T-helper 1 cell treated with Interleukin-12 subunit alpha and Interleukin-12 subunit beta and Interleukin-4 antibody, amounts not matched to agents 30 ng/mL and 1 ng/mL, for 36 hours (primary cell): Measurements from ENCODE around the gene SLC5A10. TPM values are rescaled to one million over a fixed set of nuclear protein-coding genes. Genes with fewer than 3 reads are reported as not detected.

Source experiments
- intact Hi-C: fragments of 100-400 bp; cut with micrococcal nuclease; formaldehyde crosslinking; loops from one replicate; pipeline ENCODE4 v1.15.1; 2024
- total RNA-seq: library from RNA; stranded (reverse); gene quantifications from 2 replicates; pipeline ENCODE4 v1.2.3, GENCODE V29; 2022

SLC5A10 gene
- total RNA-seq, 1 donor from 2014 or later: not detected

- intact Hi-C loops: no loop called here
These were observed 11.4 kb downstream of the SLC5A10 start for GRCh38 chr17:18963126-18964017.

- intact Hi-C loops: no loop called here
These were observed 12.0 kb downstream of the SLC5A10 start for GRCh38 chr17:18964018-18964351.

- intact Hi-C loops: no loop called here
These were observed 12.6 kb downstream of the SLC5A10 start for GRCh38 chr17:18964550-18964949.

- intact Hi-C loops: no loop called here
These were observed 13.7 kb downstream of the SLC5A10 start for GRCh38 chr17:18965530-18966236.

GRCh38 chr17:18966831-18967624 lies 15.1 kb downstream of the SLC5A10 start:
- intact Hi-C loops: no loop called here

GRCh38 chr17:18967916-18968315 lies 16.0 kb downstream of the SLC5A10 start:
- intact Hi-C loops: no loop called here

- intact Hi-C loops: no loop called here
These were observed 16.4 kb downstream of the SLC5A10 start for GRCh38 chr17:18968345-18968744.

GRCh38 chr17:18968945-18969887 lies 17.3 kb downstream of the SLC5A10 start:
- intact Hi-C loops: no loop called here

GRCh38 chr17:18970582-18971480 lies 18.9 kb downstream of the SLC5A10 start:
- intact Hi-C loops: no loop called here

- intact Hi-C loops: no loop called here
These were observed 19.8 kb downstream of the SLC5A10 start for GRCh38 chr17:18971801-18972200.

GRCh38 chr17:18974407-18975149 lies 22.6 kb downstream of the SLC5A10 start:
- intact Hi-C loops: no loop called here

GRCh38 chr17:18975597-18975996 lies 23.6 kb downstream of the SLC5A10 start:
- intact Hi-C loops: no loop called here

- intact Hi-C loops: no loop called here
These were observed 24.2 kb downstream of the SLC5A10 start for GRCh38 chr17:18976201-18976600.

GRCh38 chr17:18977021-18977420 lies 25.1 kb downstream of the SLC5A10 start:
- intact Hi-C loops: no loop called here

- intact Hi-C loops: no loop called here
These were observed 25.7 kb downstream of the SLC5A10 start for GRCh38 chr17:18977646-18978045.

GRCh38 chr17:18978050-18978449 lies 26.1 kb downstream of the SLC5A10 start:
- intact Hi-C loops: no loop called here

GRCh38 chr17:18978655-18979054 lies 26.7 kb downstream of the SLC5A10 start:
- intact Hi-C loops: no loop called here

GRCh38 chr17:18980682-18981334 lies 28.8 kb downstream of the SLC5A10 start:
- intact Hi-C loops: no loop called here

GRCh38 chr17:18981335-18981641 lies 29.3 kb downstream of the SLC5A10 start:
- intact Hi-C loops: no loop called here
